Measurements from ENCODE around the gene PLLP. TPM values are rescaled to one million over a fixed set of nuclear protein-coding genes. Genes with fewer than 3 reads are reported as not detected.

Gene PLLP
- total and polyA plus RNA-seq, 10 of the 15 experiments (the other 5 are each of a cell fraction or from before 2014, with no cell fraction given), result 0.21 to 5.8 (median 0.67) TPM

DNA sequence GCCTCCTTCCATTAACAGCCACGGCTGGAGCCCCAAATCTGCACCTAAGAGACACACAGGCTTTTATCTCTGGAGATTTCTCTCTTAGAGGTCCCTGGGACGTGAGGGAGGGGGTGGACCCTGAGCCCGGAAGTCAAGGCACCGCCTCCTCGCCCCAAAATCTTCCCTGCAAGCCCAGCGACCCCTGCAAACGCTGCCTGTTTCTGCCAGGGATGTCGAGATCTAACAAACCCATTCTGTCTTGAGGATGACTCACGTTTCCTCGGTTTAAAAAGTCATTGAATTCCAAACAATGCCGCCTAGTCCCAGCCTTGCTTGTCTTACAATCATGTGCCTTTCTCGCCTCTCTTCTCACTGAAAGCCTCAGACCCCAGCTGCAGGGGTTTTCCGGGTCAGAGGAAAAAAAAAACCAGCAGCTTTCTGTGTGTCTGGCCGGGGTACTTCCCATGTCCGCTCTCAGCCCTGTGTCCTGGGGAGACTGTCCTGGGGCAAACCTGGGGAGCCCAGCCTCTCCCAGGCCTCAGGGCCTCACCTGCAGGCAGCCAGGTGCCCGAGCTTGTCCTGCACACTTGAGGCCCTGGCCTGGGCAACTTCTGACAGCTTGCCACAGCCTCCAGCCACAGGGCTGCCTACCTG lies 24.1 kb downstream of the PLLP start (continued):
- no peak for TF ChIP-seq EGR1 (IDR thresholded peaks at IDR 0.05; ENCODE audit: borderline replicate concordance in 1 of 2, low read depth in 2 of 2, low read length in 2 of 2)
- TF ChIP-seq, protein P1, sequence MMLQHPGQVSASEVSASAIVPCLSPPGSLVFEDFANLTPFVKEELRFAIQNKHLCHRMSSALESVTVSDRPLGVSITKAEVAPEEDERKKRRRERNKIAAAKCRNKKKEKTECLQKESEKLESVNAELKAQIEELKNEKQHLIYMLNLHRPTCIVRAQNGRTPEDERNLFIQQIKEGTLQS (IDR thresholded peaks at IDR 0.05; ENCODE audit: borderline replicate concordance, extremely low read depth, low read depth, low read length), result no peak
- TF ChIP-seq MAX (IDR thresholded peaks at IDR 0.05; ENCODE audit: low read depth, low read length), result 0 out of 2 replicates have a peak, but pooled peaks have one; percentile 24
- no peak for TF ChIP-seq ZNF274 (IDR thresholded peaks at IDR 0.05; ENCODE audit: insufficient read depth, insufficient read length)
- TF ChIP-seq JUND (IDR thresholded peaks at IDR 0.05; ENCODE audit: low read depth, low read length), result no peak; the same call in 1 of the 2 replicates
- no peak for TF ChIP-seq E2F4 (IDR thresholded peaks at IDR 0.05; ENCODE audit: low read depth, low read length)
- no peak for TF ChIP-seq CBFB (IDR thresholded peaks at IDR 0.05; ENCODE audit: low read depth)
- no peak for TF ChIP-seq NFYB (IDR thresholded peaks at IDR 0.05; ENCODE audit: insufficient read depth, low read depth, low read length)
- no peak; the same call in 1 of the 2 replicates for TF ChIP-seq SMAD5 (IDR thresholded peaks at IDR 0.05; ENCODE audit: low read depth)
- no peak for TF ChIP-seq ATF2 (IDR thresholded peaks at IDR 0.05; ENCODE audit: low read length)
- TF ChIP-seq RUNX3 (IDR thresholded peaks at IDR 0.05; ENCODE audit: low read length), result peak; percentile 40; the same call in 1 of the 2 replicates
- TF ChIP-seq ETV6 (conservative IDR thresholded peaks at IDR 0.05 in 1 of 2, IDR thresholded peaks at IDR 0.05 in 1 of 2; ENCODE audit: borderline replicate concordance in 1 of 2, low read depth in 1 of 2), result no peak
- no peak for TF ChIP-seq CBX5 (IDR thresholded peaks at IDR 0.05; ENCODE audit: low read depth)
- TF ChIP-seq IRF4 (IDR thresholded peaks at IDR 0.05; ENCODE audit: low read depth, low read length), result no peak
- TF ChIP-seq ZNF384 (IDR thresholded peaks at IDR 0.05; ENCODE audit: borderline replicate concordance, low read depth, low read length), result peak; percentile 92
- TF ChIP-seq POLR2AphosphoS5 (IDR thresholded peaks at IDR 0.05; ENCODE audit: low read length), result peak; percentile 44; the same call in 1 of the 2 replicates
- TF ChIP-seq, protein P2, sequence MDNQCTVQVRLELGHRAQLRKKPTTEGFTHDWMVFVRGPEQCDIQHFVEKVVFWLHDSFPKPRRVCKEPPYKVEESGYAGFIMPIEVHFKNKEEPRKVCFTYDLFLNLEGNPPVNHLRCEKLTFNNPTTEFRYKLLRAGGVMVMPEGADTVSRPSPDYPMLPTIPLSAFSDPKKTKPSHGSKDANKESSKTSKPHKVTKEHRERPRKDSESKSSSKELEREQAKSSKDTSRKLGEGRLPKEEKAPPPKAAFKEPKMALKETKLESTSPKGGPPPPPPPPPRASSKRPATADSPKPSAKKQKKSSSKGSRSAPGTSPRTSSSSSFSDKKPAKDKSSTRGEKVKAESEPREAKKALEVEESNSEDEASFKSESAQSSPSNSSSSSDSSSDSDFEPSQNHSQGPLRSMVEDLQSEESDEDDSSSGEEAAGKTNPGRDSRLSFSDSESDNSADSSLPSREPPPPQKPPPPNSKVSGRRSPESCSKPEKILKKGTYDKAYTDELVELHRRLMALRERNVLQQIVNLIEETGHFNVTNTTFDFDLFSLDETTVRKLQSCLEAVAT (IDR thresholded peaks at IDR 0.05), result no peak
- no peak for TF ChIP-seq ZBTB11 (CRISPR knock-in tag; IDR thresholded peaks at IDR 0.05)
